Osteoblast (primary cell): ENCODE data around the gene CA12. TPM values are rescaled to one million over a fixed set of nuclear protein-coding genes. Genes with fewer than 3 reads are reported as not detected.
A peak's percentile ranks its signal among the peaks of the same experiment; 100 is the strongest.

Experiments
- DNase-seq: peaks from one replicate; pipeline ENCODE4 v3.0.0; 2011; ENCODE audit warnings: low spot score, mixed read lengths; ENCODE audit not compliant: insufficient read length; ENCODE audit errors: missing footprints
- H2AFZ ChIP-seq: 2 replicates; pipeline ENCODE4 v1.6.0; 2011; ENCODE audit warnings: mild to moderate bottlenecking, low read length
- H3K27ac ChIP-seq: 2 replicates; pipeline ENCODE4 v1.5.1; 2011; ENCODE audit warnings: mild to moderate bottlenecking, low read depth, low read length, moderate library complexity
- H3K27me3 ChIP-seq: 2 replicates; pipeline ENCODE4 v1.6.0; 2012; ENCODE audit warnings: mild to moderate bottlenecking, control low read depth, inconsistent platforms, low read length, moderate library complexity; ENCODE audit not compliant: insufficient read depth
- H3K36me3 ChIP-seq: 2 replicates; pipeline ENCODE4 v1.5.1; 2011; ENCODE audit warnings: mild to moderate bottlenecking, low read length, control low read depth, moderate library complexity; ENCODE audit not compliant: insufficient read depth
- H3K4me1 ChIP-seq: 2 replicates; pipeline ENCODE4 v1.5.1; 2011; ENCODE audit warnings: mild to moderate bottlenecking, low read length, control low read depth, moderate library complexity; ENCODE audit not compliant: insufficient read depth
- H3K4me2 ChIP-seq: 2 replicates; pipeline ENCODE4 v1.6.0; 2011; ENCODE audit warnings: mild to moderate bottlenecking, low read length; ENCODE audit not compliant: insufficient read depth
- H3K4me3 ChIP-seq: fragments of 200-600 bp; sonication (generic); 3 replicates; pipeline ENCODE4 v1.5.1; 2012; ENCODE audit warnings: mild to moderate bottlenecking, low read length, inconsistent platforms; ENCODE audit not compliant: insufficient read depth
- H3K79me2 ChIP-seq: 2 replicates; pipeline ENCODE4 v1.6.0; 2012; ENCODE audit warnings: mild to moderate bottlenecking, low read length, control low read depth, inconsistent platforms; ENCODE audit not compliant: insufficient read depth
- H3K9me3 ChIP-seq: 2 replicates; pipeline ENCODE4 v1.5.1; 2011; ENCODE audit warnings: low read depth, low read length, control low read depth
- H4K20me1 ChIP-seq: 2 replicates; pipeline ENCODE4 v1.6.0; 2012; ENCODE audit warnings: mild to moderate bottlenecking, low read length, control low read depth; ENCODE audit not compliant: insufficient read depth
- CTCF ChIP-seq: IDR thresholded peaks from 2 replicates; pipeline ENCODE4 v1.5.1; 2011; ENCODE audit warnings: mild to moderate bottlenecking, low read depth, low read length, moderate library complexity; ENCODE audit errors: extremely low read depth
- total RNA-seq: library from RNA; depleted of rRNA; stranded (reverse); fragments of >200 nt; gene quantifications from 2 replicates; pipeline ENCODE4 v1.2.3, GENCODE V29; 2012

The CA12 gene
- total RNA-seq, 1 donor, result 107 TPM

- no peak for TF ChIP-seq CTCF
Observed at GRCh38 chr15:63387748-63388493, 6.3 kb upstream of the CA12 start.

GRCh38 chr15:63385911-63386531 lies 4.4 kb upstream of the CA12 start:
- no peak for TF ChIP-seq CTCF
- DNase-seq, result no peak
- peaks cover 12% of the 10 kb centered on the region for H3K4me1 ChIP-seq
- peaks cover 11% of the 10 kb centered on the region for H3K79me2 ChIP-seq
- H3K4me2 ChIP-seq, result no peak overlapping the region
- H3K36me3 ChIP-seq, result no peaks in the 10 kb centered on the region
- H3K4me3 ChIP-seq, result no peak overlapping the region
- no peak overlapping the region for H3K27ac ChIP-seq
- no peak overlapping the region for H2AFZ ChIP-seq
- H3K27me3 ChIP-seq, result no peaks in the 10 kb centered on the region
- no peaks in the 10 kb centered on the region for H3K9me3 ChIP-seq
- H4K20me1 ChIP-seq, result no peaks in the 10 kb centered on the region

More at GRCh38 chr15:63387748-63388493, 6.3 kb upstream of the CA12 start:
- Histone ChIP-seq H3K36me3 (no peaks in the 10 kb centered on the region), H2AFZ (no peak overlapping the region), H3K4me3 (no peak overlapping the region), H3K9me3 (no peaks in the 10 kb centered on the region), H4K20me1 (no peaks in the 10 kb centered on the region), H3K4me1 (peaks cover 19% of the 10 kb centered on the region), H3K27ac (no peak overlapping the region), H3K79me2 (no peaks in the 10 kb centered on the region), H3K27me3 (no peaks in the 10 kb centered on the region), H3K4me2 (no peak overlapping the region)
- no peak for DNase-seq

GRCh38 chr15:63384906-63385305 lies 3.3 kb upstream of the CA12 start:
- no peak overlapping the region for H2AFZ ChIP-seq
- H3K27me3 ChIP-seq, result no peaks in the 10 kb centered on the region
- no peak overlapping the region for H3K4me2 ChIP-seq
- H4K20me1 ChIP-seq, result no peaks in the 10 kb centered on the region
- no peak for TF ChIP-seq CTCF
- no peaks in the 10 kb centered on the region for H3K36me3 ChIP-seq
- H3K4me3 ChIP-seq, result no peak overlapping the region
- no peak overlapping the region for H3K27ac ChIP-seq
- H3K9me3 ChIP-seq, result no peaks in the 10 kb centered on the region
- peaks cover 22% of the 10 kb centered on the region for H3K79me2 ChIP-seq
- DNase-seq, result no peak
- peaks cover 23% of the 10 kb centered on the region for H3K4me1 ChIP-seq

- Histone ChIP-seq H3K79me2 (peaks cover 39% of the 10 kb centered on the region), H3K9me3 (no peaks in the 10 kb centered on the region), H3K27ac (no peak overlapping the region), H4K20me1 (no peaks in the 10 kb centered on the region), H2AFZ (no peak overlapping the region), H3K36me3 (no peaks in the 10 kb centered on the region), H3K4me3 (no peak overlapping the region), H3K27me3 (no peaks in the 10 kb centered on the region), H3K4me2 (peak overlapping the region; percentile 41), H3K4me1 (peaks cover 33% of the 10 kb centered on the region)
- TF ChIP-seq CTCF, result no peak
- DNase-seq, result peak; percentile 83
Observed at GRCh38 chr15:63382966-63383710, 1.5 kb upstream of the CA12 start.
